Measurements from ENCODE around the gene DFFB.

DFFB gene

DNA sequence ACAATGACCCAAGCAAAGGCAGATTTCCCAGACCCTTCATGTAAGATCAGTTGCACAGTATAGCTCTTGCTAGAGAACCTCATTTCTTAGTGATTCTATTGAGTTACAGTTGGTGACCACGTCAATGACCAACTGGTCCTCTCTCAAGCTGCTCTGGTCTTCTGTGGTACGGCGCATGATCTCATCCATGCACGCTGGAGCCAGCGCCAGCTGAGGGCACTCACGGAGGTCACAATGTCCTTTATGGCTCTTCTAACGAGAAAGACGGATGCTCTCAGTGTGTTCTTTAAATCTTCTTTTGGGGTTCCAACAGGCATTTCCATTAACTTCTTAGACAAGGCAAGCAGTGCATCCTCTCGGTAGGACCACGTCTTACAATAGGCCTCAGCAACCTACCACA, 22.6 kb upstream of the DFFB start:
- DNase-seq: no peak

GRCh38 chr1:3836421-3836820, 20.9 kb upstream of the DFFB start:
- no peak for DNase-seq

- no peak for DNase-seq
Observed at GRCh38 chr1:3837200-3837599, 20.1 kb upstream of the DFFB start.

GRCh38 chr1:3837685-3838084, 19.6 kb upstream of the DFFB start:
- no peak for DNase-seq

DNA sequence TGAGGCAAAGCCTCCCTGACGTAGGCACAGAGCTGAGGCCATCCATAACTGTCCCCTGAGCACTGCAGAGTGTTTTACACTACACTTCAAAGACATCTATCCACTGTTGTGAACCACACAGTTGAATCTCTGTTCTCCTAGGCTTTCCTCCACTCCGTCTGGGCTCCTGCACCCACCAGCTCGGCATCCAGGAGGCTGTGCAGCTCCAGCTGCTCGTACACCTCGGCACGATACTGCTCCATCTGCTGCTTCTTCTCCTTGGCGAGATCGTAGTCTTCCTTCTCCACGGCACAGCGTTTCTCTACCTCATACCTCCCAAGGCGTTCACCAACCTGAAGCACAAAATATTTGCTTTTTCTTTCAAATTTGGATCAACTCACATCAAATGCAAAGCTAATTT, 18.5 kb upstream of the DFFB start:
- DNase-seq: no peak

GRCh38 chr1:3841491-3841890, 15.8 kb upstream of the DFFB start:
- no peak for DNase-seq

DNA sequence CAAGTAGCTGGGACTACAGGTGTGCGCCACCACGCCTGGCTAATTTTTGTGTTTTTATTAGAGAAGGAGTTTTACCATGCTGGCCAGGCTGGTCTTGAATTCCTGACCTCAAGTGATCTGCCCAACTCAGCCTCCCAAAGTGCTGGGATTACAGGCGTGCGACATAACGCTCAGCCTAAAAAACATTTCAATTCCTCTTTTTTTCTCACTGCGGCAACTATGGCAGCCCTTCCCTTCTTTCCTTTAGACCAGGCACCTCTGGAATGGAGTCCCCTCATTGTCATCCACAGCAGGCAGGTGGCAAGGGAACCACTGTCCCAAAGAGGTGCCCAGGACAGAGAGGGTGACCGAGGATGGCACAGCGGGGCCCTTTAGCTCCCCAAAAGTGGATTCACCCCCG, 14.4 kb upstream of the DFFB start:
- no peak for DNase-seq

DNA sequence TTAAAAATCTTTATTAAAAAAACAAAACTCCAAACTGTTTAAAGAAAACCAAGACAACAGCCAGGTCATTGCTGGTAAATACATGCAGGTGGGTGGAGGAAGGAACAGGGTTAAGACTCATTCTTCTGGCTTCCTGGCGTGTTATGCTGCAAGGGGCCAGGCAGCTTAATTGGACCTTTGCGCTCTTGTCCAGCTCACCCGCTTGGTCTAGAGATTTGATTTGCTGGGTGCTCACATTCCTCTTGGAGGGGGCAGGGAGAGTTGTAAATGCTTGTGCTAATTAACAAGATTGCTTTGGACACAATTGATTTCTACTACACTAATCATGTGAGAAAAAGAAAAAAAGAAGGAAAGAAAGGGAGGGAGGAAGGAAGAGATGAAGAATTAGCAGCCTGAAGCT, 10.7 kb upstream of the DFFB start:
- DNase-seq: no peak

DNA sequence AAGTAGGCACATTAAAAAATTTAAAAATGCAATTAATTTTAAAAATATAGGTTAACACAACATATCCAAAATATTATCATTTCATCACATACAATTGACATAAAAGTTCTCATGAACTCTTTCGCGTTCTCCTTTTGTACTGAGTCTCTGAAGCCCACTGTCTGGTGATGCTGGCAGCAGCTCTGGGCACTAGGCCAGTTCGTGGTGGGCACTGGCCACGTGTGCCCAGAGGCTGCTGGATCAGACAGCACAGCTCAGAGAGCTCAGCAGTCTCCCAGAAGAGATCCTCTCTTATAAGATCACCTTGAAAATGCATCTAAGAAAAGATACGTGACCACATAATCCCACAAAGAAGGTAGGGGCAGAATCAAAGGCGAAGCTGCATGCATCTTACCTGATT, 10.2 kb upstream of the DFFB start:
- DNase-seq: no peak

DNA sequence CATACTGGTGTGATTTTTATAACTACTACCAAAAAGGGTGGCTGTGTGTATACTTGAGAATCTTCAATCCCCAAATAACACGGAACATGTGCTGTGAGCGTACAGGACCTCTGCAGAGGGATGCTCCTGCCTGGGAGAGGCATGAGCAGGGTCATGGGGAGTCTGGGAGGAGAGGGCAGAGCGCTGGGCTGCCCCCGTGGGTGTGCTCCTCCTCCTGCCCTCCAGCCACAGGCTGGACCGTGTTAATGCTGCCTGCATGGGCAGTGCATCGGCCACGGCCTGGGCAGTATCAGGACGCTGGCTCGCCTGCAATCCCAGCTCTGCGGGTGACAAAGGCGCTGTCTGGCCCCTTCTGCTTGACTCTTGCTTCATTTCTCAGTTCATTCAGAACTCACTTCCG, 6.4 kb upstream of the DFFB start:
- no peak for DNase-seq

- no peak for DNase-seq
Observed at GRCh38 chr1:3851292-3851691, 6.0 kb upstream of the DFFB start.

DNA sequence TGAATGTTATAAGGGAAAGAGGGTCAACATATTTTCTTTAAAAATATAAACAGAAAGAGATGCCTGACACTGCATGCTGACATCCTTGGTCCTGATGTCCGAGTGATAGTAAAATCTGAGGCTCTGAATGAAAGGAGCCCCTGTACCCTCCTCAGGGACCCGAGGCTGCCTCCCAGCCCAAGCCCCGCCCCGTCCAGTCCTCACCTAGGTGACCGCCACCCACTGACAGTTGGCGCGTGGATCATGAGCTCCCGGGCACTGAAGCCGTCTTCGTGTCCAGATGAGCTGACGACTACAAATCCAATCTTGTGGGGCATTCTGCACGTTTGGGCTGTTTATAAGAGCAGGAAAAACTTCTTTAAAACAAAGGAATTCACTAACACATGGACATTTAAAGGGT, 5.2 kb upstream of the DFFB start:
- no peak for DNase-seq

GRCh38 chr1:3852711-3853485, 4.4 kb upstream of the DFFB start:
- no peak for DNase-seq

DNA sequence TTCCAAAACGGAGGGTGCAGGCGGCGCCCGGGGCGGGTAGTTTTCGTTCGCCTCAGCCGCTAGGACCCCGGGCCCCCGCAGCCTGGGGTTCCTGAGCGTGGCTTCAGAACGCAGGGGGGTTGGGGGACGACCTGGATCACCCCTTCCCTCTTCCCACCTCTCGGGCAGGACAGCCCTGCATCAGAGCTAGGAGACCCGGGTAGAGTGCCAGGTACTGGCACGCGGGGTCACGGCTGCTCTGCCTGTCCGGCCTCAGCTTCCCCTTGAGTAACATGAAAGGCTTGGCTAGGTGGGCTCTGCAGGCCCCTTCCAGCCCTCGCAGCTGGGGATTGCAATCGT, 484 bp downstream of the DFFB start:
- no peak for DNase-seq

GRCh38 chr1:3858231-3858981, 1.1 kb downstream of the DFFB start:
- DNase-seq: no peak

DNA sequence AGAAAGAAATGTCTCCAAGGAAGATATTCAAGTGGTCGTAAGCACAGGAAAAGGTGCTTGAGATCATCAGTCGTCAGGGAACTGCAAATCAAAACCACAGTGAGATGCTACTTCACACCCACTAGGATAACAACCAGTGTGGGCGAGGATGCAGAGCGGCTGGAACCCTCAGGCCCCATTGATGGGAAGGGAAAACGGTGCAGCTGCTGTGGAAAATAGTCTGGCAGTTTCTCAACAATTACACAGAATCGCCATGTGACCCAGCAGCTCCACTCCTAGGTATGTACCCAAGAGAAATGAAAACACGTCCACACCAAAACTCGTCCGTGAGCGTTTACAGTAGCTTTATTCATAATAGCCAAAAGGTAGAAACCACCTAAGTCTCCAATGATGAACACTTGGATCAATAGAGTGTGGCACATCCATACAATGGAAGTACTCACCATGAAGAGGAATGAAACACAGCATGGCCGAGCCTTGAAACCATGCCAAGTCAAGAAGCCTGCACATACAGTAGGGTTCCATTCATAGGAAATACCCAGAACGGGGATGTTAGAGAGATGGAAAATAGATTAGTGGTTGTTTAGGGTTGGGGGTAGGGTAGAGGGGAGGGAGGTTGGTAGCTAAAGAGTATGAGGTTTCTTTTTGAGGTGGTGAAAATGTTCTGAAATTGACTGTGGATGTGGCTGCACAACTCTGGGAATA, 6.1 kb downstream of the DFFB start:
- no peak for DNase-seq

DNA sequence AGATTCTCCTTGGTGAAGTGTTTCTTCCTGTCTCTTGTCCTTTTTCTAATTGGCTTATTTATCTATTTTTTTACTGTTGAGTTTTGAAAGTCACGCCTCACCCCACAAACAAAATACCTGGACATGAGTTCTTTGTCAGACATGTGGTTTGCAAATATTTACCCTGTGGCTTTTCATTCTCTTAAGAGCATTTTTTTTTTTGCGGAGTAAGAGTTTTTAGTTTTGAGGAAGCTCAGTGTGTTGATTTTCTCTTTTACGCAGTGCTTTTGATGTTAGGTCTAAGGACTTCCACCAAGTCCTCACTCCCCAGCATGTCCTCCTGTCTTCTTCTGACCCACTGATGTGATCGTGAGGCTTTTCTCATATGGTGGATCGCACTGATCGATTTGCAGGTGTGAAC, 7.6 kb downstream of the DFFB start:
- DNase-seq: no peak

DNA sequence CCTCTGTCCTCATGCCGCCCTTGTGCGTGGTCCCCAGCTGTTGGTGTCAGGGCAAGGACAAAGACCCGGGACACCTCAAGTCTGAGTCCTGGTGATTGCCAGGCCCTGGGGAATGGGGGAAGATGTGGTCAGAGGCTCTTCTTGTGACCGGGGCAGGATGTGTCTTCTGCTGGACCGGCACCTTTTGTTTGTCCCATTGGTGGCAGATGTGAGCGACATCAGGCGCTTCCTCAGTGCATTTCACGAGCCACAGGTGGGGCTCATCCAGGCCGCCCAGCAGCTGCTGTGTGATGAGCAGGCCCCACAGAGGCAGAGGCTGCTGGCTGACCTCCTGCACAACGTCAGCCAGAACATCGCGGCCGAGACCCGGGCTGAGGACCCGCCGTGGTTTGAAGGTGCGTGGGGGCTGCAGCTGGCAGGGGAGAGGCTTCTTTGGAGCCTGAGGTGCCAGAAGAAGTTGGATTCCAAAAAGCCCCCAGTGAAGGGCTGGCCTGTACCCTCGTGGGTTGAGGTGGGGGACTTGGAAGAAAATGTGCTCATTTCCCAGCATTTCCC, 8.4 kb downstream of the DFFB start:
- DNase-seq: no peak

- no peak for DNase-seq
Observed at GRCh38 chr1:3868464-3869006, 11.3 kb downstream of the DFFB start.

DNA sequence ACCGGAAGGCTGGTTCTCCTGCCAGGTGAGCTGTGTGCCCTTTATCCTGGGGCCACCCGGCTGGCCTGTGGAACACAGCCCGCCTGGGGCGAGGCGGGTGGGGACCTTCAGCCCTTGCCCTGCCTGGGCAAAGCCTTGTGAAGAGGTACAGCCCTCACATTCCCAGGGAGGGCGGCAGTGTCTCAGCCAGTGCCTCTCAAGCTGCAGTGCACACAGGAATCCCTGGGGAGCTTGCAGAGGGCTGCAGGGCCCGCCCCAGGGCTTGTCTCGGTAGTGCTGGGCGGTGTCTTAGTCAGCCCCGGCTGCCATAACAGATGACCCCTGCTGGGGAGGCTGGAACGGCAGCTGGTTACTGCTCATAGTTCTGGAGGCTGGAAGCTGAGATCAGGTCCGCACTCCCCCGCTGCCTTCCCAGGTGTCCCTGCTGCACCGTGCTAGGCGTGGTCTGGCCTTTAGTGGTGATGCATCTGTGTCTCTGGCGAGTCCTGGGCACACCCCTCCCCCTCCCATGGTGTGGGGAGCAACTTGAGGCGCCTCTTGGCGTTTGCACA, 12.6 kb downstream of the DFFB start:
- no peak for DNase-seq

- no peak for DNase-seq
Observed at GRCh38 chr1:3871451-3871805, 14.2 kb downstream of the DFFB start.

GRCh38 chr1:3872546-3872945, 15.3 kb downstream of the DFFB start:
- DNase-seq: no peak

GRCh38 chr1:3874736-3875135, 17.5 kb downstream of the DFFB start:
- no peak for DNase-seq

All from bone marrow (tissue), 2 donors.